ENCODE data around the gene CACNG7. TPM values are rescaled to one million over a fixed set of nuclear protein-coding genes. Genes with fewer than 3 reads are reported as not detected.

Gene CACNG7
- polyA plus RNA-seq, 1 donor, result 1.4 TPM

- no peaks in the 10 kb centered on the region for H3K36me3 ChIP-seq (ENCODE audit: control insufficient read depth, insufficient read depth, low read length)
- H3K27ac ChIP-seq (ENCODE audit: low read length), result no peak overlapping the region
- H3K4me1 ChIP-seq (ENCODE audit: control insufficient read depth, insufficient read depth, low read length), result no peaks in the 10 kb centered on the region
- WGBS (ENCODE audit: insufficient coverage, low lambda C conversion rate), result no CpG with 5 or more reads among the region's 6 CpGs
- peaks cover 10% of the 10 kb centered on the region for H3K27me3 ChIP-seq (ENCODE audit: control insufficient read depth, insufficient read depth, low read length)
- H3K4me3 ChIP-seq (ENCODE audit: low read length), result no peak overlapping the region
- DNase-seq, result no peak
- no peaks in the 10 kb centered on the region for H3K9me3 ChIP-seq (ENCODE audit: control insufficient read depth, low read depth, low read length)
Observed at GRCh38 chr19:53969366-53969765, 60.3 kb downstream of the CACNG7 start.

GRCh38 chr19:53971673-53972072 is 62.6 kb downstream of the CACNG7 start:
- H3K4me1 ChIP-seq (ENCODE audit: control insufficient read depth, insufficient read depth, low read length), result no peaks in the 10 kb centered on the region
- no peaks in the 10 kb centered on the region for H3K36me3 ChIP-seq (ENCODE audit: control insufficient read depth, insufficient read depth, low read length)
- no peaks in the 10 kb centered on the region for H3K27me3 ChIP-seq (ENCODE audit: control insufficient read depth, insufficient read depth, low read length)
- no peaks in the 10 kb centered on the region for H3K9me3 ChIP-seq (ENCODE audit: control insufficient read depth, low read depth, low read length)
- H3K27ac ChIP-seq (ENCODE audit: low read length), result no peak overlapping the region
- H3K4me3 ChIP-seq (ENCODE audit: low read length), result no peak overlapping the region
- DNase-seq, result no peak
- WGBS (ENCODE audit: insufficient coverage, low lambda C conversion rate), result 93% methylated on average over 3 of the region's 10 CpGs

DNA sequence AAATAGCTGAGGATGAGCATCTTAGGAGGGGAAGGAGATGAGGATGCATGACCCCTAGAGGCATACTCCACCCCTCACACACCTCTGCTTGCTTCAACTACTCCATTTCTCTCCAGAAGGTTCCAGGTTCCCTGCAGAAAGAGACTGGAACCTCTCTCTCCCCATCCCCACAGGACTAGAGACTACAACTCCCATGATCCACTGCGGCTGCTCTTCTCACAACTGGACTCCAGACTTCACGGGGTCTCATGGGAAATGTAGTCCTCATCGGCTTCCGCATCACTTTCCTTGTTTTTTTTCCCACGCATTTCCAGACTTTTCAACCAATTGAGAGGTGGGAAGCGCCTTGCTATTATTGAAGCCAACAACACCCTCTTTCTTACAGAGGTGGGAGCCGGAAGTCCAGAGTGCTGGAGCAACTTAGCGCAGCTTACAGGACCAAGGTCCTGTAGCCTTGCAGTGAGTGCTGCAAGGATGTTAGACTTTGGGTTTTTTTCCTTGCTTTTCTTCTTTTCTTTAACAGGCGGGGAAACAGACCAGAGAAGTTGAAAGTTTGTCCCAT is 68.4 kb downstream of the CACNG7 start:
- no peak overlapping the region for H3K27ac ChIP-seq (ENCODE audit: low read length)
- H3K4me1 ChIP-seq (ENCODE audit: control insufficient read depth, insufficient read depth, low read length), result peaks cover 19% of the 10 kb centered on the region
- no peak overlapping the region for H3K4me3 ChIP-seq (ENCODE audit: low read length)
- H3K27me3 ChIP-seq (ENCODE audit: control insufficient read depth, insufficient read depth, low read length), result peaks cover 51% of the 10 kb centered on the region
- no CpG with 5 or more reads among the region's 9 CpGs for WGBS (ENCODE audit: insufficient coverage, low lambda C conversion rate)
- H3K9me3 ChIP-seq (ENCODE audit: control insufficient read depth, low read depth, low read length), result peaks cover 19% of the 10 kb centered on the region
- H3K36me3 ChIP-seq (ENCODE audit: control insufficient read depth, insufficient read depth, low read length), result no peaks in the 10 kb centered on the region
- DNase-seq, result peak; percentile 64 to 68

GRCh38 chr19:53977991-53978731 is 69.1 kb downstream of the CACNG7 start:
- WGBS (ENCODE audit: insufficient coverage, low lambda C conversion rate), result no CpG with 5 or more reads among the region's 54 CpGs
- peak in 1 of 2 donors; percentile 11 for DNase-seq
- Histone ChIP-seq H3K4me1 (ENCODE audit: control insufficient read depth, insufficient read depth, low read length) (peaks cover 19% of the 10 kb centered on the region), H3K27me3 (ENCODE audit: control insufficient read depth, insufficient read depth, low read length) (peaks cover 52% of the 10 kb centered on the region), H3K36me3 (ENCODE audit: control insufficient read depth, insufficient read depth, low read length) (no peaks in the 10 kb centered on the region), H3K27ac (ENCODE audit: low read length) (no peak overlapping the region), H3K9me3 (ENCODE audit: control insufficient read depth, low read depth, low read length) (peaks cover 19% of the 10 kb centered on the region), H3K4me3 (ENCODE audit: low read length) (no peak overlapping the region)

GRCh38 chr19:53978975-53979801 is 70.1 kb downstream of the CACNG7 start:
- no peak for DNase-seq
- Histone ChIP-seq H3K36me3 (ENCODE audit: control insufficient read depth, insufficient read depth, low read length) (no peaks in the 10 kb centered on the region), H3K4me1 (ENCODE audit: control insufficient read depth, insufficient read depth, low read length) (peaks cover 19% of the 10 kb centered on the region), H3K9me3 (ENCODE audit: control insufficient read depth, low read depth, low read length) (peaks cover 22% of the 10 kb centered on the region), H3K27ac (ENCODE audit: low read length) (no peak overlapping the region), H3K27me3 (ENCODE audit: control insufficient read depth, insufficient read depth, low read length) (peaks cover 62% of the 10 kb centered on the region), H3K4me3 (ENCODE audit: low read length) (no peak overlapping the region)
- WGBS (ENCODE audit: insufficient coverage, low lambda C conversion rate), result 0% methylated on average over 10 of the region's 19 CpGs

DNA sequence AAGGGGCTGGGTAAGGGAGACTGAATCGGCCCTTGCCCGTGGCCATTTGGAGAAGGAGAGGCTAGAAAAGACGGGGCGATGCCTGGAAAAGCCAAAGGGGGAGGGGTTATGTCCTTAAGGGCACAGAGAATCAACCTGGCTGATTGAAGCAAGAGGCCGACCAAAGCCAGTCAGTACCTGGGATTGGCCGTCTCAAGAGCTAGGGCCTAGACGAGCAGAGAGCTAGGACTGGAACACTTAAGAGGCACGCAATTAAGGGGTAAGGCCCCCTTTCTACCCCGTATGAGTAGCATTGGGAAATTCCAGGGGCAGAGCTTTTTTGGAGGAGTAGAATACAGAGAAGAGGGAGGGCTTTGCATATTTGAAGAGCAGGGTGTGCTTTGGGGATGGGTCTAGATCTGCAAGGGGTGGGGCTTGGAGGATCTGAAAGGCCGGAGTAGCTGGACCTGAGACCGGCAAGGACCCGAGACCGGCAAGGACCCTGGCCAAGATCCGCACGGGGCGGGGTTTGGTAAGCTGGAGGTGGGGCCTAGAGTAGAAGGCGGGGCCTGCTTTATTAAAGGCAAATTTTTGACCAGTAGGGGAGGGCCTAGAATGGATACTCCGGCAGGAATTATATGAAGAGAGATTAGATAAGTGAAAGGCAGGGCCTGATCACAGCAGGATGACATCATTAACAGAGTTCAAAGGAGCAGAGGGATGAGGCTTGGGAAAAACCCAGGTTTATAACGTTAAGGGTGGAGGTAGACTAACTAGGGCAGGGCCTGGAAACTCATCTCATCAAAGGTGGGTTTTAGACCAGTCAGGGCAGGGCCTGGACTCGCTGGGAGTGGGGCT is 71.7 kb downstream of the CACNG7 start:
- Histone ChIP-seq H3K27ac (ENCODE audit: low read length) (no peak overlapping the region), H3K27me3 (ENCODE audit: control insufficient read depth, insufficient read depth, low read length) (peaks cover 74% of the 10 kb centered on the region), H3K36me3 (ENCODE audit: control insufficient read depth, insufficient read depth, low read length) (no peaks in the 10 kb centered on the region), H3K4me1 (ENCODE audit: control insufficient read depth, insufficient read depth, low read length) (peaks cover 19% of the 10 kb centered on the region), H3K9me3 (ENCODE audit: control insufficient read depth, low read depth, low read length) (peaks cover 22% of the 10 kb centered on the region), H3K4me3 (ENCODE audit: low read length) (no peak overlapping the region)
- WGBS (ENCODE audit: insufficient coverage, low lambda C conversion rate), result 3% methylated on average over 6 of the region's 20 CpGs
- peak; percentile 77 to 87 for DNase-seq

GRCh38 chr19:53981376-53981951 is 72.4 kb downstream of the CACNG7 start:
- peaks cover 19% of the 10 kb centered on the region for H3K4me1 ChIP-seq (ENCODE audit: control insufficient read depth, insufficient read depth, low read length)
- no peaks in the 10 kb centered on the region for H3K36me3 ChIP-seq (ENCODE audit: control insufficient read depth, insufficient read depth, low read length)
- H3K9me3 ChIP-seq (ENCODE audit: control insufficient read depth, low read depth, low read length), result peaks cover 22% of the 10 kb centered on the region
- no CpG with 5 or more reads among the region's 13 CpGs for WGBS (ENCODE audit: insufficient coverage, low lambda C conversion rate)
- no peak overlapping the region for H3K4me3 ChIP-seq (ENCODE audit: low read length)
- no peak overlapping the region for H3K27ac ChIP-seq (ENCODE audit: low read length)
- H3K27me3 ChIP-seq (ENCODE audit: control insufficient read depth, insufficient read depth, low read length), result peaks cover 74% of the 10 kb centered on the region
- DNase-seq, result no peak

DNA sequence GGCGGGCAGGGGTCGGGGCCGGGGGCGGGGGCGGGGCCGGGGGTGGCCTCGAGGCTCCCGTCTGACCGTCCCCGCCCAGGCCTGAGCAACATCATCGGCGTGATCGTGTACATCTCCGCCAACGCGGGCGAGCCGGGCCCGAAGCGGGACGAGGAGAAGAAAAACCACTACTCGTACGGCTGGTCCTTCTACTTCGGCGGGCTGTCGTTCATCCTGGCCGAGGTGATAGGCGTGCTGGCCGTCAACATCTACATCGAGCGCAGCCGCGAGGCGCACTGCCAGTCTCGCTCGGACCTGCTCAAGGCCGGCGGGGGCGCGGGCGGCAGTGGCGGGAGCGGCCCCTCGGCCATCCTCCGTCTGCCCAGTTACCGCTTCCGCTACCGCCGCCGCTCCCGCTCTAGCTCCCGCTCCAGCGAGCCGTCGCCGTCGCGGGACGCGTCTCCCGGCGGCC is 72.9 kb downstream of the CACNG7 start:
- Histone ChIP-seq H3K27ac (ENCODE audit: low read length) (no peak overlapping the region), H3K4me3 (ENCODE audit: low read length) (no peak overlapping the region), H3K27me3 (ENCODE audit: control insufficient read depth, insufficient read depth, low read length) (peaks cover 72% of the 10 kb centered on the region), H3K36me3 (ENCODE audit: control insufficient read depth, insufficient read depth, low read length) (no peaks in the 10 kb centered on the region), H3K4me1 (ENCODE audit: control insufficient read depth, insufficient read depth, low read length) (peaks cover 19% of the 10 kb centered on the region), H3K9me3 (ENCODE audit: control insufficient read depth, low read depth, low read length) (peaks cover 22% of the 10 kb centered on the region)
- peak in 1 of 2 donors; percentile 39 for DNase-seq
- no CpG with 5 or more reads among the region's 62 CpGs for WGBS (ENCODE audit: insufficient coverage, low lambda C conversion rate)

DNA sequence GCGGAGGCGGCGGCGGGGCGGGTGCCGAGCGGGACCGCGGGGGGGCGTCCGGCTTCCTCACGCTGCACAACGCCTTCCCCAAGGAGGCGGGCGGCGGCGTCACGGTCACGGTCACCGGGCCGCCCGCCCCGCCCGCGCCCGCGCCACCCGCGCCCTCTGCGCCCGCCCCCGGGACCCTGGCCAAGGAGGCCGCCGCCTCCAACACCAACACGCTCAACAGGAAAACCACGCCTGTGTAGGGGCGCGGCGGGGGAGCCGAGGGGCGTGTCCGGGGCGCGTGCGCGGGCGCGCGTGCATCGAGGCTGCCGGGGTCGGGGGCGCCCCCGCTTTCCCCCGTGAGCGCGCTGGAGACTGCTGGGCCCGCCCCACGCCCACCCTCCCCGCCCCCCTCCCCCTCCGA is 73.5 kb downstream of the CACNG7 start:
- Histone ChIP-seq H3K4me1 (ENCODE audit: control insufficient read depth, insufficient read depth, low read length) (peaks cover 18% of the 10 kb centered on the region), H3K36me3 (ENCODE audit: control insufficient read depth, insufficient read depth, low read length) (no peaks in the 10 kb centered on the region), H3K4me3 (ENCODE audit: low read length) (no peak overlapping the region), H3K27ac (ENCODE audit: low read length) (no peak overlapping the region), H3K27me3 (ENCODE audit: control insufficient read depth, insufficient read depth, low read length) (peaks cover 68% of the 10 kb centered on the region), H3K9me3 (ENCODE audit: control insufficient read depth, low read depth, low read length) (peaks cover 22% of the 10 kb centered on the region)
- WGBS (ENCODE audit: insufficient coverage, low lambda C conversion rate), result no CpG with 5 or more reads among the region's 61 CpGs
- peak in 1 of 2 donors; percentile 45 for DNase-seq
